Heart left ventricle (tissue), 13 donors: ENCODE data around the gene TJP3.

Experiments used
- CTCF ChIP-seq, 12 donors: fragments of 200-600 bp; sonication (generic) in 4 of 12; IDR thresholded peaks; one replicate each; pipeline versions ENCODE4 v1.5.0 to v1.8.0; 2018 to 2022; ENCODE audit warnings: antibody characterized with exemption in 12 of 12, mild to moderate bottlenecking in 5 of 12
- POLR2A ChIP-seq, 2 donors: fragments of 450-650 bp; IDR thresholded peaks; one replicate each; pipeline ENCODE4 v1.6.1; 2017; ENCODE audit warnings: antibody characterized with exemption in 2 of 2, mild to moderate bottlenecking in 2 of 2, moderate library complexity in 2 of 2
- donor health status: ischemic (EF 13 %, LVEDD 7.1; RV severe dilation, severe dysfunction).
- donor health status: DM: no; HTN: yes; CAD: no.
- donor health status: DM: no; HTN: no; CAD: no.
- donor health status: ischemic (EF 25% LVEDD 6.9; RV normal size, moderate dysfunction).
- donor health status: ischemic (EF 25% LVEDD 5.7; RV mildly dilated, moderate dysfunction).
- donor health status: ischemic (EF 35%, LVEDD 5.7; RV mildly dilated, moderate dysfunction).
- donor health status: nonischemic (EF 11% LVEDD 7.7; RV severe dilation, severe dysfunction).
- donor health status: DM: yes; HTN: yes; CAD: no.
- donor health status: PGD.
- donor health status: ischemic (EF 29% LVEDD 5.4; RV normal size, mild dysfunction).
- donor health status: nonischemic (EF 23%, LVEDD 6.1; RV moderate dilation, normal function).

DNA sequence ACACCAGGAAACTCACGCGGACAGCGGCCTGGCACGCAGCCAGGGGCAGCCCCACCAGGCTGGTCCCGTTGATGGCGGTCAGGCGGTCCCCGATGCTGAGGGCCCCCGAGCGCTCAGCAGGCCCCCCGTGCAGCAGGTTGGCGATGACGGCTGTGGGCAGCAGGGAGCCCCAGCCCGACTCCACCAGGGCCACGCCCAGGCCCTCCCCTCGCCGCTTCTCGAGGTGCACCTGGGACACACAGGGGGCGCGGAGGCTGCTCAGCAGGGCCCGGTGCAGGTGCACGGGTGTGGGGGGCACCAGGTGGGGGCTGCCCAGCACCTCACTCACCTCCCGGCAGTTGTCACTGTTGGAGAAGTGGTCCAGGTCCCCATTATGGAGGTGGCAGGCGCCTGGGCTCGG lies 44.3 kb downstream of the TJP3 start:
- TF ChIP-seq CTCF (IDR thresholded peaks at IDR 0.05) (no peak), POLR2A (IDR thresholded peaks at IDR 0.05) (no peak)
